Activated naive CD4-positive, alpha-beta T cell treated with anti-CD3 and anti-CD28 coated beads for 36 hours (primary cell): ENCODE measurements around the gene TNIP2. TPM values are rescaled to one million over a fixed set of nuclear protein-coding genes. Genes with fewer than 3 reads are reported as not detected.

Source experiments
- CTCF ChIA-PET: fragments of 350-600 bp; sonication (Branson Sonifier 250); formaldehyde crosslinking; loops from one replicate; lab custom pipeline; 2021; ENCODE audit warnings: antibody characterized with exemption; lab: Charles Lee
- DNase-seq: peaks from one replicate; pipeline ENCODE4 v3.0.0-alpha.2; 2020
- H3K27ac Mint-ChIP-seq: one replicate; pipeline ENCODE4 v1.8.0; 2021; ENCODE audit warnings: mild to moderate bottlenecking, mixed read lengths
- H3K27me3 Mint-ChIP-seq: one replicate; pipeline ENCODE4 v1.8.0; 2021; ENCODE audit warnings: low read depth, mixed read lengths
- H3K36me3 Mint-ChIP-seq: one replicate; pipeline ENCODE4 v1.8.0; 2021; ENCODE audit warnings: low read depth, mixed read lengths
- H3K4me1 Mint-ChIP-seq: one replicate; pipeline ENCODE4 v1.8.0; 2021; ENCODE audit warnings: low read depth, mixed read lengths
- H3K4me3 Mint-ChIP-seq: one replicate; pipeline ENCODE4 v1.8.0; 2021; ENCODE audit warnings: mild to moderate bottlenecking, moderate library complexity, mixed read lengths
- H3K9me3 Mint-ChIP-seq: one replicate; pipeline ENCODE4 v1.8.0; 2021; ENCODE audit warnings: mixed read lengths
- intact Hi-C: fragments of 100-400 bp; cut with micrococcal nuclease; formaldehyde crosslinking; loops from one replicate; pipeline ENCODE4 v1.15.1; 2023
- total RNA-seq, 2 experiments: library from RNA; stranded (reverse); gene quantifications; one replicate each; pipeline ENCODE4 v1.2.3, GENCODE V29; 2021

The TNIP2 gene
- total RNA-seq, 2 experiments from 2014 or later = 54.2 to 55.0 TPM

DNA sequence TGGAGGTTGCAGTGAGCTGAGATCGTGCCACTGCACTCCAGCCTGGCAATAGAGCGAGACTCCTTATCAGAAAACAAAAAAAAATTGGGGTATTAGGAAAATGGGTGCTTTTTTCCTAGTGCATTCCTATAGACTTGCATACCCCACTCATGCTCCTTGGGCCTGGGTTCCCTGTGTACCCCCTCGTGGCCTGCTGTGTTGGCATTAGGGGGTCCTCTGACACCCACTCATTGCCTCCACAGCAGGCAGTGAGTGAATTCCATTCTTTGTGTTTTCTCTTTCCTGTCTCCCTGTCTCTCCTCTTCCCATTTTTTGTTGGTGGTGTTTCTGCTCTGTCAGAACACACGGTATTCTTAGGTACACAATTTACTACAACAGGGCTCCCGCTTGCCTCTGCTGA lies 42.8 kb downstream of the TNIP2 start:
- no peak for DNase-seq
- H3K4me3 Mint-ChIP-seq = peak overlapping the region; percentile 29
- peaks cover 3% of the 10 kb centered on the region for H3K9me3 Mint-ChIP-seq
- peaks cover 16% of the 10 kb centered on the region for H3K36me3 Mint-ChIP-seq
- H3K27me3 Mint-ChIP-seq = no peaks in the 10 kb centered on the region
- CTCF ChIA-PET = interaction anchor here (0.7 to 1.1 kb wide), 2 partner anchors 11 to 50 kb away, joined by 3 to 4 read pairs; no protein-coding TSS in a partner anchor
- H3K27ac Mint-ChIP-seq = peak overlapping the region; percentile 86
- intact Hi-C loops = loop anchor here (5.0 kb wide), 1 partner anchor 176 kb away; the partner anchor contains the start of gene FAM193A
- H3K4me1 Mint-ChIP-seq = peaks cover 40% of the 10 kb centered on the region

DNA sequence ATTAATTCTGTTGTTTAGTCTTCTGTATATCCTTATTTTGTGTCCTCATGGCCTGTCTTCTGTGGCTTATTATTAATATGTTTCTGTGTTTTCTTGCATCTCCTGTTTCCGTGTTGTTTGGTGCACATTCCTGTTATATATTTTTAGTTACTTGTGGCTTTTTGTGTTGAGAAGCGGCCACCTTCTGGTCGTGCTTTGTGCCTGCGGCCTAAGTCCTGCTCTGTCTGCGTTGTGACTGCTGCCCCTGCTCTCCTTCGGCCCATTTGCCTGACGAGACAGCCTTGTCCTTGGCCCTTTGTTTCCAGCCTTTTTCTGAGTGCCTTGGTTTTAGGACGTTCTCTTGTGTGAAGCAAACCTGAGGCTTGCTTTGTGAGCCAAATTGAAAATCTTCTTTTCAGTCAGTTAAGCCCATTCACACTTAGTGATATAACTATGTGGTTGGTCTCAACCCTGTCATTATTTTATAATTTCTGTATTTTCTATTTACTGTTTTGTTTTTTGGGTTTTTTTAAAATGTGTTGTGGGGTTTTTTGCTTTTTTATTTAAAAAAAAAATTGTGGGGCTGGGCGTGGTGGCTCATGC lies 43.8 kb downstream of the TNIP2 start:
- CTCF ChIA-PET = interaction anchor here (0.6 to 1.1 kb wide), 2 partner anchors 9 to 164 kb away, joined by 3 to 4 read pairs; no protein-coding TSS in a partner anchor
- peaks cover 19% of the 10 kb centered on the region for H3K36me3 Mint-ChIP-seq
- H3K27me3 Mint-ChIP-seq = no peaks in the 10 kb centered on the region
- intact Hi-C loops = loop anchor here (5.0 kb wide), 1 partner anchor 175 kb away; the partner anchor contains the start of gene FAM193A
- H3K4me3 Mint-ChIP-seq = no peak overlapping the region
- peak overlapping the region; percentile 24 for H3K27ac Mint-ChIP-seq
- peaks cover 40% of the 10 kb centered on the region for H3K4me1 Mint-ChIP-seq
- peaks cover 3% of the 10 kb centered on the region for H3K9me3 Mint-ChIP-seq
- no peak for DNase-seq

- CTCF ChIA-PET = no interaction called here
- intact Hi-C loops = no loop called here
- Mint-ChIP-seq H3K9me3 (no peaks in the 10 kb centered on the region), H3K4me1 (peaks cover 7% of the 10 kb centered on the region), H3K4me3 (no peak overlapping the region), H3K27me3 (no peaks in the 10 kb centered on the region), H3K36me3 (peaks cover 31% of the 10 kb centered on the region), H3K27ac (no peak overlapping the region)
- DNase-seq = no peak
These were observed 53.4 kb downstream of the TNIP2 start for GRCh38 chr4:2702770-2703169.

DNA sequence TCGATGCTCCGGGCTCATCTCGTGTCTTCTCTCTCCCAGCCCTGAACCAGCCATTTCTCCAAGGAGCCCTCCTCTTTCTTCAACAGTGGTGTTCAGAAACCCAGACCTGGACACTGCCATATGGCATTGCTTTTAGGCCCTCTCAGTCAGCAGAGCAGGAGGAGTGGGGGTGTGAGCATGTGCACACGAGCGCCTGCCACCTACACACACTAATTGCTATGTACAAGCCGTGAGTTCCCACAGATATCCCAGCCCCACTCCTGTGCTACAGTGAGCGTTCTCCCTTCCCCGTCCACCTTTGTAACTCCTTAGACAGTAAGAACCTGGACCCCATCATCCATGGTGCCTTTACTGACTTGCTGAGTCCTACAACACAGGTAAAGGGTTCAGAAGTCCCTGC lies 53.8 kb downstream of the TNIP2 start:
- intact Hi-C loops = no loop called here
- Mint-ChIP-seq H3K9me3 (no peaks in the 10 kb centered on the region), H3K36me3 (peaks cover 31% of the 10 kb centered on the region), H3K4me3 (no peak overlapping the region), H3K4me1 (peaks cover 7% of the 10 kb centered on the region), H3K27ac (no peak overlapping the region), H3K27me3 (no peaks in the 10 kb centered on the region)
- CTCF ChIA-PET = no interaction called here
- DNase-seq = no peak

GRCh38 chr4:2700031-2700430 lies 56.1 kb downstream of the TNIP2 start:
- CTCF ChIA-PET = no interaction called here
- Mint-ChIP-seq H3K27ac (peak overlapping the region; percentile 67), H3K4me1 (peaks cover 7% of the 10 kb centered on the region), H3K27me3 (no peaks in the 10 kb centered on the region), H3K4me3 (no peak overlapping the region), H3K36me3 (peaks cover 32% of the 10 kb centered on the region), H3K9me3 (no peaks in the 10 kb centered on the region)
- intact Hi-C loops = no loop called here
- DNase-seq = no peak

GRCh38 chr4:2699534-2699933 lies 56.6 kb downstream of the TNIP2 start:
- H3K9me3 Mint-ChIP-seq = no peaks in the 10 kb centered on the region
- no peak for DNase-seq
- peaks cover 7% of the 10 kb centered on the region for H3K4me1 Mint-ChIP-seq
- H3K4me3 Mint-ChIP-seq = no peak overlapping the region
- peak overlapping the region; percentile 67 for H3K27ac Mint-ChIP-seq
- intact Hi-C loops = no loop called here
- H3K27me3 Mint-ChIP-seq = no peaks in the 10 kb centered on the region
- CTCF ChIA-PET = no interaction called here
- H3K36me3 Mint-ChIP-seq = peaks cover 35% of the 10 kb centered on the region

GRCh38 chr4:2698951-2699505 lies 57.1 kb downstream of the TNIP2 start:
- CTCF ChIA-PET = interaction anchor here (0.6 kb wide), 1 partner anchor 26 kb away, joined by 4 read pairs; no protein-coding TSS in a partner anchor
- intact Hi-C loops = no loop called here
- no peaks in the 10 kb centered on the region for H3K27me3 Mint-ChIP-seq
- no peak overlapping the region for H3K27ac Mint-ChIP-seq
- H3K4me3 Mint-ChIP-seq = no peak overlapping the region
- DNase-seq = no peak
- peaks cover 36% of the 10 kb centered on the region for H3K36me3 Mint-ChIP-seq
- H3K4me1 Mint-ChIP-seq = peaks cover 7% of the 10 kb centered on the region
- no peaks in the 10 kb centered on the region for H3K9me3 Mint-ChIP-seq

- H3K36me3 Mint-ChIP-seq = peaks cover 40% of the 10 kb centered on the region
- H3K4me1 Mint-ChIP-seq = peaks cover 7% of the 10 kb centered on the region
- DNase-seq = no peak
- CTCF ChIA-PET = interaction anchor here (0.6 kb wide), 1 partner anchor 27 kb away, joined by 4 read pairs; no protein-coding TSS in a partner anchor
- no peaks in the 10 kb centered on the region for H3K27me3 Mint-ChIP-seq
- no peak overlapping the region for H3K4me3 Mint-ChIP-seq
- H3K27ac Mint-ChIP-seq = no peak overlapping the region
- intact Hi-C loops = no loop called here
- H3K9me3 Mint-ChIP-seq = no peaks in the 10 kb centered on the region
These were observed 57.6 kb downstream of the TNIP2 start for GRCh38 chr4:2698504-2698903.

DNA sequence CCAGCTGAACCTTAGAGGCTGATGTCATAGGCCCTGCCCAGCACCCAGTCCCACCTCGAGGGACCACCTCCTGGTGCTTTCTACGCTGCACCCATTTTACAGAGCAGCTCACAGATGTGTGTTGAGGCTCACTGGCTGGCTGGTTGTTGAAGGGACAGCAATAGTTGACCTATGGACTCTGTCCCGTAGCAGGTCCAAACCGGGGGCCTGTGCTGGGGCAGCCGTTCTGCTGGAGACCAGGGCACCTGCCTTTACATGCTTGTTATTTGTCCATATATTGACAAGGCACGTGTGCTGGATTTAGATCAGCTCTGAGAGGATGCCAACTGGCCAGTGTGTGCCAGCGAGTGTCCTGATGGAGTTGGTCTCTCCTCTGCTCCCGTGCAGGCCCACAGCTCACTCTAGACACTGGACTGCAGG lies 58.1 kb downstream of the TNIP2 start:
- peaks cover 45% of the 10 kb centered on the region for H3K36me3 Mint-ChIP-seq
- H3K9me3 Mint-ChIP-seq = no peaks in the 10 kb centered on the region
- no peak for DNase-seq
- H3K4me3 Mint-ChIP-seq = no peak overlapping the region
- CTCF ChIA-PET = no interaction called here
- H3K27me3 Mint-ChIP-seq = no peaks in the 10 kb centered on the region
- peaks cover 7% of the 10 kb centered on the region for H3K4me1 Mint-ChIP-seq
- no peak overlapping the region for H3K27ac Mint-ChIP-seq
- intact Hi-C loops = no loop called here

- intact Hi-C loops = no loop called here
- H3K9me3 Mint-ChIP-seq = no peaks in the 10 kb centered on the region
- DNase-seq = no peak
- H3K4me1 Mint-ChIP-seq = peaks cover 19% of the 10 kb centered on the region
- no peak overlapping the region for H3K4me3 Mint-ChIP-seq
- H3K27ac Mint-ChIP-seq = no peak overlapping the region
- CTCF ChIA-PET = interaction anchor here (0.6 kb wide), 1 partner anchor 28 kb away, joined by 3 read pairs; no protein-coding TSS in a partner anchor
- H3K36me3 Mint-ChIP-seq = peaks cover 49% of the 10 kb centered on the region
- no peaks in the 10 kb centered on the region for H3K27me3 Mint-ChIP-seq
These were observed 59.7 kb downstream of the TNIP2 start for GRCh38 chr4:2696423-2696822.

GRCh38 chr4:2695346-2696060 lies 60.6 kb downstream of the TNIP2 start:
- Mint-ChIP-seq H3K36me3 (peaks cover 56% of the 10 kb centered on the region), H3K27ac (no peak overlapping the region), H3K4me1 (peaks cover 28% of the 10 kb centered on the region), H3K4me3 (no peak overlapping the region), H3K27me3 (no peaks in the 10 kb centered on the region), H3K9me3 (no peaks in the 10 kb centered on the region)
- CTCF ChIA-PET = interaction anchor here (1.2 kb wide), 1 partner anchor 279 kb away, joined by 4 read pairs; no protein-coding TSS in a partner anchor
- intact Hi-C loops = no loop called here
- no peak for DNase-seq

- intact Hi-C loops = loop anchor here (5.0 kb wide), 1 partner anchor 157 kb away; the partner anchor contains the start of gene FAM193A
These were observed 61.4 kb downstream of the TNIP2 start for GRCh38 chr4:2694691-2695090.

More at GRCh38 chr4:2694691-2695090, 61.4 kb downstream of the TNIP2 start:
- peaks cover 36% of the 10 kb centered on the region for H3K4me1 Mint-ChIP-seq
- no peak for DNase-seq
- no peak overlapping the region for H3K27ac Mint-ChIP-seq
- no peaks in the 10 kb centered on the region for H3K27me3 Mint-ChIP-seq
- CTCF ChIA-PET = interaction anchor here (1.2 kb wide), 1 partner anchor 280 kb away, joined by 4 read pairs; no protein-coding TSS in a partner anchor
- peaks cover 52% of the 10 kb centered on the region for H3K36me3 Mint-ChIP-seq
- no peaks in the 10 kb centered on the region for H3K9me3 Mint-ChIP-seq
- no peak overlapping the region for H3K4me3 Mint-ChIP-seq
